Measurements from ENCODE around the gene KRT6B.
A peak's percentile ranks its signal among the peaks of the same experiment; 100 is the strongest.

The KRT6B gene

GRCh38 chr12:52405922-52406385, 46.0 kb downstream of the KRT6B start, which contains the start of gene KRT82:
Gene KRT82 (minus strand): TSS chr12:52406335. CDS start chr12:52406277, 58 bp downstream.
- DNase-seq (ENCODE audit: low read depth) = no peak
- no peak for TF ChIP-seq CTCF (conservative IDR thresholded peaks at IDR 0.05; ENCODE audit: control insufficient read depth, insufficient read depth, low read depth, low read length)
- H3K4me3 ChIP-seq (ENCODE audit: control insufficient read depth, low read depth, low read length) = no peak within 1 kb of the TSS

GRCh38 chr12:52404951-52405350, 47.0 kb downstream of the KRT6B start:
- H3K4me3 ChIP-seq (ENCODE audit: control insufficient read depth, low read depth, low read length) = no peak overlapping the region
- no peak for DNase-seq (ENCODE audit: low read depth)
- TF ChIP-seq CTCF (conservative IDR thresholded peaks at IDR 0.05; ENCODE audit: control insufficient read depth, insufficient read depth, low read depth, low read length) = no peak

GRCh38 chr12:52403561-52403960, 48.4 kb downstream of the KRT6B start:
- no peak overlapping the region for H3K4me3 ChIP-seq (ENCODE audit: control insufficient read depth, low read depth, low read length)
- no peak for TF ChIP-seq CTCF (conservative IDR thresholded peaks at IDR 0.05; ENCODE audit: control insufficient read depth, insufficient read depth, low read depth, low read length)
- DNase-seq (ENCODE audit: low read depth) = no peak

GRCh38 chr12:52402873-52403540, 48.9 kb downstream of the KRT6B start:
- TF ChIP-seq CTCF (conservative IDR thresholded peaks at IDR 0.05; ENCODE audit: control insufficient read depth, insufficient read depth, low read depth, low read length) = no peak
- no peak for DNase-seq (ENCODE audit: low read depth)
- H3K4me3 ChIP-seq (ENCODE audit: control insufficient read depth, low read depth, low read length) = no peak overlapping the region

- no peak for TF ChIP-seq CTCF (conservative IDR thresholded peaks at IDR 0.05; ENCODE audit: control insufficient read depth, insufficient read depth, low read depth, low read length)
- H3K4me3 ChIP-seq (ENCODE audit: control insufficient read depth, low read depth, low read length) = no peak overlapping the region
- DNase-seq (ENCODE audit: low read depth) = no peak
These were observed 49.6 kb downstream of the KRT6B start for GRCh38 chr12:52402377-52402776.

GRCh38 chr12:52401926-52402325, 50.0 kb downstream of the KRT6B start:
- peak; percentile 20 for DNase-seq (ENCODE audit: low read depth)
- H3K4me3 ChIP-seq (ENCODE audit: control insufficient read depth, low read depth, low read length) = no peak overlapping the region
- TF ChIP-seq CTCF (conservative IDR thresholded peaks at IDR 0.05; ENCODE audit: control insufficient read depth, insufficient read depth, low read depth, low read length) = no peak
